Panc1 (cell line): ENCODE results near the gene NAP1L3. TPM values are rescaled to one million over a fixed set of nuclear protein-coding genes. Genes with fewer than 3 reads are reported as not detected.

Source experiments
- ATAC-seq: fragments of 200-7000 bp; cut with Tn5 transposase; 2 replicates; pipeline ENCODE4 v1.9.1; 2020; ENCODE audit warnings: mild to moderate bottlenecking, moderate library complexity
- BruUV-seq: library from RNA; stranded (reverse); fragments of 400-500 nt; replicated peaks from 2 replicates; lab custom pipeline; 2021; lab: Mats Ljungman, UMichigan
- CTCF ChIA-PET: fragments of 300-600 bp; sonication (Branson Sonifier 250); formaldehyde crosslinking; loops from one replicate; lab custom pipeline; 2022; ENCODE audit warnings: antibody characterized with exemption; lab: Charles Lee
- POLR2A ChIA-PET: fragments of 300-600 bp; sonication (Branson Sonifier 250); formaldehyde crosslinking; loops from one replicate; lab custom pipeline; 2022; ENCODE audit warnings: antibody characterized with exemption; lab: Charles Lee
- DNase-seq: peaks from one replicate; pipeline ENCODE4 v3.0.0-alpha.2; 2010; ENCODE audit warnings: low read depth, low spot score
- H3K27ac ChIP-seq: 2 replicates; pipeline ENCODE4 v1.5.1; 2011; ENCODE audit warnings: mild to moderate bottlenecking, low read length, inconsistent platforms
- H3K27me3 ChIP-seq: fragments of 200-500 bp; sonication (Bioruptor generic); 2 replicates; pipeline ENCODE4 v1.6.0; 2014; ENCODE audit warnings: low read length, inconsistent platforms; ENCODE audit not compliant: control insufficient read depth, insufficient read depth
- H3K36me3 ChIP-seq: fragments of 200-500 bp; sonication (Bioruptor generic); 2 replicates; pipeline ENCODE4 v1.5.1; 2014; ENCODE audit warnings: inconsistent platforms, mild to moderate bottlenecking, low read length, moderate library complexity; ENCODE audit not compliant: control insufficient read depth, insufficient read depth
- H3K4me1 ChIP-seq: 2 replicates; pipeline ENCODE4 v1.5.1; 2011; ENCODE audit warnings: inconsistent platforms, mild to moderate bottlenecking, low read length, moderate library complexity; ENCODE audit not compliant: control insufficient read depth, insufficient read depth
- H3K4me3 ChIP-seq, 2 experiments: 2 replicates each; pipeline ENCODE4 v1.5.1; 2011 to 2012; ENCODE audit warnings: low read depth in 2 of 2, low read length in 2 of 2, mild to moderate bottlenecking in 2 of 2, inconsistent platforms in 1 of 2, moderate library complexity in 1 of 2
- H3K9me3 ChIP-seq: fragments of 200-500 bp; sonication (Bioruptor generic); 2 replicates; pipeline ENCODE4 v1.5.1; 2014; ENCODE audit warnings: low read depth, mild to moderate bottlenecking, inconsistent platforms, low read length, moderate library complexity; ENCODE audit not compliant: control insufficient read depth, insufficient read depth
- CTCF ChIP-seq: fragments of 450-650 bp; IDR thresholded peaks from 2 replicates; pipeline ENCODE4 v1.5.1; 2017; ENCODE audit warnings: mild to moderate bottlenecking
- POLR2AphosphoS5 ChIP-seq: IDR thresholded peaks from 2 replicates; pipeline ENCODE4 v1.6.1; 2012; ENCODE audit warnings: mild to moderate bottlenecking, low read depth, low read length, moderate library complexity
- REST ChIP-seq, 2 experiments: IDR thresholded peaks; 2 replicates each; pipeline ENCODE4 v1.6.1; 2011 to 2012; ENCODE audit warnings: low read depth in 2 of 2, control low read depth in 1 of 2, low read length in 1 of 2, mild to moderate bottlenecking in 1 of 2, moderate library complexity in 1 of 2; ENCODE audit not compliant: insufficient read depth in 1 of 2
- SIN3A ChIP-seq: IDR thresholded peaks from 2 replicates; pipeline ENCODE4 v1.6.1; 2012; ENCODE audit warnings: low read depth, mild to moderate bottlenecking, low read length, moderate library complexity, borderline replicate concordance; ENCODE audit not compliant: insufficient read depth
- TCF7L2 ChIP-seq: IDR thresholded peaks from 2 replicates; pipeline ENCODE4 v1.6.1; 2011; ENCODE audit warnings: mild to moderate bottlenecking, low read depth, low read length, inconsistent platforms
- in situ Hi-C: cut with HindIII; loops from 2 replicates; pipeline ENCODE4 v1.10.0; 2016; ENCODE audit warnings: low sequenced_read_pairs, low pct_unique_long_range_greater_than_20kb
- intact Hi-C: fragments of 100-400 bp; cut with micrococcal nuclease; formaldehyde crosslinking; loops from one replicate; pipeline ENCODE4 v1.10.0; 2022; ENCODE audit not compliant: unreplicated experiment
- total RNA-seq: library from RNA; stranded (reverse); gene quantifications from one replicate; pipeline ENCODE4 v1.2.1, GENCODE V29; 2021; ENCODE audit not compliant: unreplicated experiment

Gene NAP1L3
- total RNA-seq, 1 experiment from 2014 or later, result 0.49 TPM

- H3K36me3 ChIP-seq, result no peaks in the 10 kb centered on the region
- intact Hi-C loops (no loop called here), in situ Hi-C loops (no loop called here)
- no peak overlapping the region for H3K27ac ChIP-seq
- no peak overlapping the region for H3K4me3 ChIP-seq
- ATAC-seq (no peak), DNase-seq (no peak)
- H3K27me3 ChIP-seq, result no peaks in the 10 kb centered on the region
- POLR2A ChIA-PET, result no interaction called here
- no peaks in the 10 kb centered on the region for H3K4me1 ChIP-seq
- H3K9me3 ChIP-seq, result no peaks in the 10 kb centered on the region
- TF ChIP-seq POLR2AphosphoS5, result no peak
- no peak for TF ChIP-seq SIN3A
- TF ChIP-seq TCF7L2, result no peak
- TF ChIP-seq REST (IDR thresholded peaks at IDR 0.05; ENCODE audit: insufficient read depth in 1 of 2, low read depth in 2 of 2, low read length in 1 of 2), result no peak
- no peak for TF ChIP-seq CTCF
- CTCF ChIA-PET, result no interaction called here
- no TSS peak for BruUV-seq
These were observed 24.0 kb downstream of the NAP1L3 start for GRCh38 chrX:93649381-93649780.

GRCh38 chrX:93637591-93637990 lies 35.8 kb downstream of the NAP1L3 start:
- ChIA-PET POLR2A (no interaction called here), CTCF (no interaction called here)
- ATAC-seq, result no peak
- no peaks in the 10 kb centered on the region for H3K9me3 ChIP-seq
- DNase-seq, result no peak
- H3K4me1 ChIP-seq, result no peaks in the 10 kb centered on the region
- TF ChIP-seq TCF7L2 (no peak), CTCF (no peak), POLR2AphosphoS5 (no peak), SIN3A (no peak), REST (IDR thresholded peaks at IDR 0.05; ENCODE audit: insufficient read depth in 1 of 2, low read depth in 2 of 2, low read length in 1 of 2) (no peak)
- no peaks in the 10 kb centered on the region for H3K27me3 ChIP-seq
- in situ Hi-C loops, result no loop called here
- H3K36me3 ChIP-seq, result no peaks in the 10 kb centered on the region
- intact Hi-C loops, result no loop called here
- H3K4me3 ChIP-seq, result no peak overlapping the region
- no TSS peak for BruUV-seq
- no peak overlapping the region for H3K27ac ChIP-seq

Other genes with a start within 250 kb of the NAP1L3 start
- gene FAM133A, start 628 bp upstream of the NAP1L3 start, total RNA-seq, result not detected